GM20000 (cell line): ENCODE results near the gene RPS29.

Source experiments
- DNase-seq: peaks from one replicate; pipeline ENCODE4 v3.0.0; 2012; ENCODE audit warnings: low spot score
- TF ChIP-seq, protein P1 (sequence below): IDR thresholded peaks from 2 replicates; pipeline ENCODE4 v1.5.1; 2012; ENCODE audit warnings: mild to moderate bottlenecking, control low read depth; ENCODE audit errors: extremely low read depth, missing control alignments

The RPS29 gene

DNA sequence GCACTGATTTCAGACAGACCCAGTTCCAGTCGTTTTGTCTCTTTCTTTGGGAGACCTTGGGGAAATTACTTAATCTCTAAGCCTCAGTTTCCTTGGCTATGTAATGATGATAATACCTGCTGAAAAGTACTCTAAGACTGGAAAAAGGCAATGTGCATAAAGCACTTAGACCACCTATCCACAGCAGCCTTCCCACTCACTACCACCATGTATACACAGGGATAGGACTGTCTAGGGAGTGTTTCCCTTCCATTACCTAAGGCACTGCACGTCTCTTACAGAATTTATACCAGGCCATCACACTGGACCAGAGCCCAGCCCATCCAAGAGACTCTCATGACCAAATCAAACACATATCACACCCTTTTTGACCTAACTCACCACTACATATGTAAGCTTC, 6.3 kb downstream of the RPS29 start:
- DNase-seq: no peak
- TF ChIP-seq, protein P1, sequence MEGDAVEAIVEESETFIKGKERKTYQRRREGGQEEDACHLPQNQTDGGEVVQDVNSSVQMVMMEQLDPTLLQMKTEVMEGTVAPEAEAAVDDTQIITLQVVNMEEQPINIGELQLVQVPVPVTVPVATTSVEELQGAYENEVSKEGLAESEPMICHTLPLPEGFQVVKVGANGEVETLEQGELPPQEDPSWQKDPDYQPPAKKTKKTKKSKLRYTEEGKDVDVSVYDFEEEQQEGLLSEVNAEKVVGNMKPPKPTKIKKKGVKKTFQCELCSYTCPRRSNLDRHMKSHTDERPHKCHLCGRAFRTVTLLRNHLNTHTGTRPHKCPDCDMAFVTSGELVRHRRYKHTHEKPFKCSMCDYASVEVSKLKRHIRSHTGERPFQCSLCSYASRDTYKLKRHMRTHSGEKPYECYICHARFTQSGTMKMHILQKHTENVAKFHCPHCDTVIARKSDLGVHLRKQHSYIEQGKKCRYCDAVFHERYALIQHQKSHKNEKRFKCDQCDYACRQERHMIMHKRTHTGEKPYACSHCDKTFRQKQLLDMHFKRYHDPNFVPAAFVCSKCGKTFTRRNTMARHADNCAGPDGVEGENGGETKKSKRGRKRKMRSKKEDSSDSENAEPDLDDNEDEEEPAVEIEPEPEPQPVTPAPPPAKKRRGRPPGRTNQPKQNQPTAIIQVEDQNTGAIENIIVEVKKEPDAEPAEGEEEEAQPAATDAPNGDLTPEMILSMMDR: no peak

DNA sequence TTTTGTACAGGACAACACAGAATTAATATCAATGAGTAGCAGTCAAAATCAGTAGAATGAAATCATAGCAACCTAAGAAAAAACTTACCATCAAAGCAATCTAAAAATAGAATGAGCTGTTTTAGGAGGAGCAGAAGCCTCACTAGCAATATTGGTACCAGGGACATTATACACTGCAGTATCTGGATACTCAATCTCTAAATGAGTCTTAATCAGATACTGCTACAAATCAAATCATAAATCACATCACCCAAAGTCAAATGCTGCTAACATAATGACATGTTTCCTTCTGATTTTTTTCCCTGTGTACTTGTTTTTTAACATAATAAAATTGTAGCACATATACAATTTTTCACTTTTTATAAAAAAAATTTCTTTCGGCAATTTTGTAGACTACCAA, 8.0 kb downstream of the RPS29 start:
- DNase-seq: no peak
- TF ChIP-seq, protein P1: no peak

DNA sequence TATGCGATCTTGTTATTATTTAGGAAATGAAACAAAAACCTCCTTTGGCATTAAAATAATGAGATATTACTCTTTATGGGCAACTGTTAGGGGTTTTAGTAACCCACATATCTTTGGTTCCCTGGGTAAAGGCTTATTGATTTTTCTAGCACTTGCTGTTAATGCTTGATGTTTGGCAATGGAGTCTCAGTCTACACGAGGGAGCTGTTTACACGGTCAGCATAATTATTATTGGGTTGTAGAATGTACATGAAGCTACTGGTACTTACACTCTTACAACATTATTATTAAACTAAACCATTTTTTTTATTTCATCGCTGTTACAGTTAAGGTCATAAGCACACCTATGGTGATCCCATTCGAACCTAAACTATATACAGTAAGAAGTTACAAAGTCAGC, 12.1 kb downstream of the RPS29 start:
- TF ChIP-seq, protein P1: no peak
- no peak for DNase-seq

DNA sequence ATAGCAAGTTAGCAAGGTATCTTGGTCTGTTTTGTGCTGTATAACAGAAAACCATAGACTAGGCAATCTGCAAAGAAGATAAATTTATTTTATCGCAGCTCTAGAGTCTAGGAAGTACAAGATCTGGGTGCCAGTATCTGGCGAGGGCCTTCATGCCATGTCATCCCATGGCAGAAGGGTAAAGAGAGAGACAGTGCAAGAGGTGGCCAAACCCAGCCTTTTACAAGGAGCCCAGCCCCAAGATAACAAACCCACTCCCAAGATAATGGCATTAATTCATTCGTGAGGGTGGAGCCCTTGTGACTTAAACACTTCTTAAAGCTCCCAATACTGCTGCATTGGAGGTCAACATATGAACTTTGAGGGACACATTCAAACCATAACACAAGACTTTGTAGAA, 16.9 kb downstream of the RPS29 start:
- DNase-seq: no peak
- TF ChIP-seq, protein P1: no peak

DNA sequence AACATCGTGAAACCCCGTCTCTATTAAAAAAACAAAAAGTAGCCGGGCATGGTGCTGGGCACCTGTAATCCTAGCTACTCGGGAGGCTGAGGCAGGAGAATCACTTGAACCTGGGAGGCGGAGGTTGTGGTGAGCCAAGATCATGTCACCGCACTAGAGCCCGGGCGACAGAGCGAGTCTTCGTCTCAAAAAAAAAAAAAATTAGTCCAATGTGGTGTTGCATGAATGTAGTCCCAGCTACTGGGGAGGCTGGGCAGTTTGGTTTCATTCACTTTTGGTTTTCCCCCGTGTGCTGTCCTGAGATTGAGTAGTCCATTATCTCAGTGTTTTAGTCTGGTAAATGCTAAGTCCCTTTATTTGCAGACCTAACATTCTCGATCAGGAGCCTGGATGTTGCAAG, 19.5 kb downstream of the RPS29 start:
- TF ChIP-seq, protein P1: no peak
- no peak for DNase-seq

DNA sequence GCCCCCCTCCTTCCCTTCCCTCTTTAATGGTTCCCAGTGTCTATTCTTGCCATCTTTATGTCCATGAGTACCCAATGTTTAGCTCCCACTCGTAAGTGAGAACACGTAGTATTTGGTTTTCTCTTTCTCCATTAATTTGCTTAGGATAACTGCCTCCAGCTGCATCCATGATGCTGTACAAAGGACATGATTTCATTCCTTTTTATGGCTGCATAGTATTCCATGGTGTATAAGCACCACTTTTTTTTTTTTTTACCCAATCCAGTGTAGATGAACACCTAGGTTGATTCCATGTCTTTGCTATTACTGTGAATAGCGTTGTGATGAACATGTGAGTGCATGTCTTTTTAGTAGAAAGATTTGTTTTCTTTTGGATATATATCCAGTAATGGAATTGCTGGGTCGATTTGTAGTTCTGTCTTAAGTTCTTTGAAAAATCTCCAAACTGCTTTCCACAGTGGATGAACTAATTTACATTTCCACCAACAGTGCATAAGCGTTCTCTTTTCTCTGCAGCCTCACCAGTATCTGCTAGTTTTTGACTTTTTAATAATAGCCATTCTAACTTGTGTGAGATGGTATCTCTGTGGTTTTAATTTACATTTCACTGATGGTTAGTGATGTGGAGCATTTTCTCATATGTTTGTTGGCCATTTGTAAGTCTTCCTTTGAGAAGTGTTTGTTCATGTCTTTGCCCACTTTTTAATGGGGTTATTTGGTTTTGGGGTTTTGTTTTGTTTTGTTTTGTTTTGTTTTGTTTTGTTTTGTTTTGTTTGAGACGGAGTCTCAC, 26.0 kb downstream of the RPS29 start:
- TF ChIP-seq, protein P1: no peak
- no peak for DNase-seq

DNA sequence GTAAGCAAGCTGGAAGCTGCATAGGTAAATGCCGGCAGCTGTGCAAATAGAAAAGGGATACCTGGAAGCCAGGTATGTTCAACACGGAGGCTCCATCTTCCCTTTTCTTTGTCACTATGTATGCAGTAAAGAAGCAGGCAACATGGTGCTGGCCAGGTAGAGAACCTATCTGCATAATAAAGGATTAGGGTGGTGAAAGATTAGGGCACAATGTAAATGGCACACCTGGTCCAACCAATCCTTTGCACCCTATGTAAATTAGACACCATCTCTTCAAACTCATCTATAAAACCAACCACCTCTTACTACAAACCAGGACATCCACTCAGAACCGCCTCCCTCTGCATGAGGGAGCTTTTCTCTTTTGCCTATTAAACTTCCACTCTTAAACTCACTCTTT, 32.3 kb downstream of the RPS29 start:
- TF ChIP-seq, protein P1: no peak
- DNase-seq: no peak
